Activated B cell treated with CpG ODN at 0.5 μM for 24 hours (primary cell): ENCODE results near the gene FKBP8. TPM values are rescaled to one million over a fixed set of nuclear protein-coding genes. Genes with fewer than 3 reads are reported as not detected.

Experiments
- ATAC-seq: fragments of 200-7000 bp; cut with Tn5 transposase; one replicate; pipeline ENCODE4 v1.10.0; 2021; ENCODE audit warnings: low read depth, mild to moderate bottlenecking, moderate library complexity
- CTCF ChIA-PET: fragments of 350-600 bp; sonication (Branson Sonifier 250); formaldehyde crosslinking; loops from one replicate; lab custom pipeline; 2021; ENCODE audit warnings: antibody characterized with exemption; lab: Charles Lee
- POLR2A ChIA-PET: fragments of 350-600 bp; sonication (Branson Sonifier 250); formaldehyde crosslinking; loops from one replicate; lab custom pipeline; 2021; ENCODE audit warnings: antibody characterized with exemption; lab: Charles Lee
- DNase-seq: peaks from one replicate; pipeline ENCODE4 v3.0.0; 2022
- H3K27ac Mint-ChIP-seq: one replicate; pipeline ENCODE4 v1.8.0; 2020; ENCODE audit warnings: mixed read lengths
- H3K27me3 Mint-ChIP-seq: one replicate; pipeline ENCODE4 v1.8.0; 2021; ENCODE audit warnings: mixed read lengths
- H3K36me3 Mint-ChIP-seq: one replicate; pipeline ENCODE4 v1.8.0; 2021; ENCODE audit warnings: low read depth, mixed read lengths
- H3K4me1 Mint-ChIP-seq: one replicate; pipeline ENCODE4 v1.8.0; 2021; ENCODE audit warnings: mixed read lengths
- H3K4me3 Mint-ChIP-seq: one replicate; pipeline ENCODE4 v1.8.0; 2020; ENCODE audit warnings: mild to moderate bottlenecking, mixed read lengths
- H3K9me3 Mint-ChIP-seq: one replicate; pipeline ENCODE4 v1.8.0; 2020; ENCODE audit warnings: mixed read lengths
- intact Hi-C: fragments of 100-400 bp; cut with micrococcal nuclease; formaldehyde crosslinking; loops from one replicate; pipeline ENCODE4 v1.15.1; 2024
- total RNA-seq: library from RNA; stranded (reverse); gene quantifications from 2 replicates; pipeline ENCODE4 v1.2.3, GENCODE V29; 2022
- TF ChIP-seq, protein P1 (sequence below): fragments of 200-600 bp; IDR thresholded peaks from one replicate; pipeline ENCODE4 v1.8.0; 2022; ENCODE audit warnings: antibody characterized with exemption, mild to moderate bottlenecking

Gene FKBP8
- total RNA-seq, 1 donor from 2014 or later = 133 TPM

- ATAC-seq (no peak), DNase-seq (no peak)
- H3K27ac Mint-ChIP-seq = no peak overlapping the region
Measured at GRCh38 chr19:18490728-18491127, 52.6 kb downstream of the FKBP8 start.

DNA sequence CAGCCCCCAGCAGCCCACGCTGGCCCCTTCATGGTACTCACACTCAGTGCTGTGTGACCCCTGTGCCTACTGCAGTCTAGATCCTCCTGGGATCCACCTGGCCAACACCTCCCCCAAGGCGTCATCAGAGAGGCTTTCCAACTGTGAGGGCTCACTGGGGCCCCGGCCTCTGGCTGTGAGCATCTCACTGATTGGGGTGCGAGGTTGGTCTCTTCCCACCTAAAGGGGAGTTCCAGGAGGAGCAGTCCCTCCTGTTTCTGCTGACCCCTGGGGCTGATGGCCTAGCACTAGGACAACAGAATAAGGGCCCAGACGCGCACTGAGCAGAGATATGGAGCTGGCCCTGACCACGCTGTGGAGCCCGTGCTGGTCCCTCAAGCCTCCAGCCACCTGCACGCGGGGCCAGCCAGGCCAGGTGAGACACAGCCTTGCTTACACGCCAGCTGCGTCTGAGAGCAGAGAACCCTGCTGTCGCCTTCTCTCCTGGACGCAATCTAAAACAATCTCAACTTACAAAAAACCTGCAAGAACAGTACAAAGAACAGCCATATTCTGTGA lies 53.7 kb downstream of the FKBP8 start:
- no peak for ATAC-seq
- Mint-ChIP-seq H3K9me3 (no peaks in the 10 kb centered on the region), H3K27me3 (no peaks in the 10 kb centered on the region), H3K36me3 (peaks cover 4% of the 10 kb centered on the region), H3K27ac (no peak overlapping the region), H3K4me1 (peaks cover 39% of the 10 kb centered on the region), H3K4me3 (no peak overlapping the region)
- DNase-seq = no peak
- intact Hi-C loops = no loop called here
- TF ChIP-seq, protein P1, sequence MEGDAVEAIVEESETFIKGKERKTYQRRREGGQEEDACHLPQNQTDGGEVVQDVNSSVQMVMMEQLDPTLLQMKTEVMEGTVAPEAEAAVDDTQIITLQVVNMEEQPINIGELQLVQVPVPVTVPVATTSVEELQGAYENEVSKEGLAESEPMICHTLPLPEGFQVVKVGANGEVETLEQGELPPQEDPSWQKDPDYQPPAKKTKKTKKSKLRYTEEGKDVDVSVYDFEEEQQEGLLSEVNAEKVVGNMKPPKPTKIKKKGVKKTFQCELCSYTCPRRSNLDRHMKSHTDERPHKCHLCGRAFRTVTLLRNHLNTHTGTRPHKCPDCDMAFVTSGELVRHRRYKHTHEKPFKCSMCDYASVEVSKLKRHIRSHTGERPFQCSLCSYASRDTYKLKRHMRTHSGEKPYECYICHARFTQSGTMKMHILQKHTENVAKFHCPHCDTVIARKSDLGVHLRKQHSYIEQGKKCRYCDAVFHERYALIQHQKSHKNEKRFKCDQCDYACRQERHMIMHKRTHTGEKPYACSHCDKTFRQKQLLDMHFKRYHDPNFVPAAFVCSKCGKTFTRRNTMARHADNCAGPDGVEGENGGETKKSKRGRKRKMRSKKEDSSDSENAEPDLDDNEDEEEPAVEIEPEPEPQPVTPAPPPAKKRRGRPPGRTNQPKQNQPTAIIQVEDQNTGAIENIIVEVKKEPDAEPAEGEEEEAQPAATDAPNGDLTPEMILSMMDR = no peak
- ChIA-PET POLR2A (no interaction called here), CTCF (no interaction called here)

More at GRCh38 chr19:18490728-18491127, 52.6 kb downstream of the FKBP8 start:
- no peaks in the 10 kb centered on the region for H3K9me3 Mint-ChIP-seq
- intact Hi-C loops = no loop called here
- TF ChIP-seq, protein P1 = no peak
- peaks cover 42% of the 10 kb centered on the region for H3K4me1 Mint-ChIP-seq
- ChIA-PET POLR2A (no interaction called here), CTCF (no interaction called here)
- no peak overlapping the region for H3K4me3 Mint-ChIP-seq
- no peaks in the 10 kb centered on the region for H3K27me3 Mint-ChIP-seq
- H3K36me3 Mint-ChIP-seq = peaks cover 4% of the 10 kb centered on the region

DNA sequence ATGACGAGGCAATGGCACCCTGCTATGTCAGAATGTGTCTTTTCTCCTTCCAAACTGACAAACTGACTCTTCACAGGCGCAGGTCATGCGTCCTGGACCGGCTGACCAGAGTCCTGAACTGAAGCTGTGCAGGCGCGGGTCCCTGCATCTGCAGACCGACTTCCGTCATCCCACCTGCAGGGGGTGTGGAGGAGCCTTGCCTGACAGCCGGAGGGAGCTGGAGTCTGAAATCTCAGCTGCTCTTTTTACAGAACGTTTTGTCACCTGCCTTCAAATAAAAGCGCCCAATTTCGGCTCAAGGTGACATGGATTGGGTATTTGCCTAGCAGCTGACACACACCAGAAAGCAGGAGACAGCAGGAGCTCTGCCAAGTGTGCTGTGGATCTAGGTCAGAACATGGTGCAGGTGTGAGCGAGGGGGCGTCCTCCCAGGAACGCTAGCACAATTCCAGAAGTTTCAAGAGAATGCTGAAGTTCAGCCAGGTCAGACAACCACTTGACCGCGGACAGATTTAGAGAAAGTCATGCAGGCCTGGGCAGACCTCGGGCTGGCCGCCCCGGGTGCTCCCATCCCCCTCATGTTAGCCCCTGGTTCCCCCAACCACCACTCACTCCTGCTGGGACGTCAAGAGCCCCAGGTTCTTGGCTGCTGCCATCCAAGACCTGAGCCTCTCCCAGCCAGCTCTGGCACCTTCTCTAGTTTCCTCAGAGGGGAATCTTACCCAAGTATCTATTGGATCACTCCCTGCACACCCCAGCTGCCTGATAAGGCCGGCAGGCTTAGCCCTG lies 54.3 kb downstream of the FKBP8 start:
- H3K27ac Mint-ChIP-seq = no peak overlapping the region
- no peak for ATAC-seq
- ChIA-PET CTCF (no interaction called here), POLR2A (no interaction called here)
- no peaks in the 10 kb centered on the region for H3K9me3 Mint-ChIP-seq
- TF ChIP-seq, protein P1 = no peak
- no peak for DNase-seq
- H3K4me3 Mint-ChIP-seq = no peak overlapping the region
- H3K36me3 Mint-ChIP-seq = peaks cover 4% of the 10 kb centered on the region
- H3K27me3 Mint-ChIP-seq = no peaks in the 10 kb centered on the region
- H3K4me1 Mint-ChIP-seq = peaks cover 33% of the 10 kb centered on the region
- intact Hi-C loops = no loop called here

GRCh38 chr19:18488403-18488723 lies 55.0 kb downstream of the FKBP8 start:
- H3K4me3 Mint-ChIP-seq = no peak overlapping the region
- POLR2A ChIA-PET = no interaction called here
- H3K36me3 Mint-ChIP-seq = peaks cover 4% of the 10 kb centered on the region
- TF ChIP-seq, protein P1 = no peak
- intact Hi-C loops = no loop called here
- no peaks in the 10 kb centered on the region for H3K27me3 Mint-ChIP-seq
- no peak overlapping the region for H3K27ac Mint-ChIP-seq
- no peak for DNase-seq
- CTCF ChIA-PET = no interaction called here
- no peaks in the 10 kb centered on the region for H3K9me3 Mint-ChIP-seq
- no peak for ATAC-seq
- peaks cover 32% of the 10 kb centered on the region for H3K4me1 Mint-ChIP-seq

GRCh38 chr19:18487576-18488402 lies 55.6 kb downstream of the FKBP8 start:
- DNase-seq (no peak), ATAC-seq (no peak)
- peaks cover 4% of the 10 kb centered on the region for H3K36me3 Mint-ChIP-seq
- POLR2A ChIA-PET = no interaction called here
- no peaks in the 10 kb centered on the region for H3K9me3 Mint-ChIP-seq
- TF ChIP-seq, protein P1 = no peak
- intact Hi-C loops = no loop called here
- H3K4me1 Mint-ChIP-seq = peaks cover 33% of the 10 kb centered on the region
- H3K27ac Mint-ChIP-seq = no peak overlapping the region
- CTCF ChIA-PET = no interaction called here
- no peak overlapping the region for H3K4me3 Mint-ChIP-seq
- H3K27me3 Mint-ChIP-seq = no peaks in the 10 kb centered on the region
